Endothelial cell of umbilical vein (primary cell): Measurements from ENCODE around the gene NUAK1. TPM values are rescaled to one million over a fixed set of nuclear protein-coding genes. Genes with fewer than 3 reads are reported as not detected.

Experiments
- BruUV-seq: library from RNA; stranded (reverse); fragments of 400-500 nt; replicated peaks from 2 replicates; lab custom pipeline; 2021; lab: Mats Ljungman, UMichigan
- CTCF ChIA-PET: fragments of 300-600, 350-600 bp; sonication (Branson Sonifier 250); formaldehyde crosslinking; loops from one replicate; lab custom pipeline; 2021; ENCODE audit warnings: antibody characterized with exemption, inconsistent platforms; lab: Charles Lee
- POLR2A ChIA-PET: fragments of 300-600, 350-600 bp; sonication (Branson Sonifier 250); formaldehyde crosslinking; loops from one replicate; lab custom pipeline; 2021; ENCODE audit warnings: antibody characterized with exemption, inconsistent platforms; lab: Charles Lee
- DNase-seq: peaks from one replicate; pipeline ENCODE4 v3.0.0-alpha.2; 2011; ENCODE audit warnings: low read depth, low spot score
- FAIRE-seq: peaks from 2 replicates; lab custom pipeline; 2011; peaks lifted over from hg19 to GRCh38; lab: Jason Lieb, UNC
- H2AFZ ChIP-seq: 2 replicates; pipeline ENCODE4 v1.6.0; 2012; ENCODE audit warnings: low read depth, low read length, control low read depth, inconsistent platforms
- H3K27ac ChIP-seq: 2 replicates; pipeline ENCODE4 v1.5.1; 2011; ENCODE audit warnings: low read depth, mild to moderate bottlenecking, control low read depth, low read length, moderate library complexity; ENCODE audit not compliant: insufficient read depth
- H3K27me3 ChIP-seq, 2 experiments: 2 replicates each; pipeline versions ENCODE4 v1.6.0 to v1.6.1; 2011; ENCODE audit warnings: low read length in 2 of 2, mixed read lengths in 1 of 2; ENCODE audit not compliant: control insufficient read depth in 2 of 2, insufficient read depth in 2 of 2
- H3K36me3 ChIP-seq, 2 experiments: 2 replicates in 1 of 2; 3 replicates in 1 of 2; pipeline ENCODE4 v1.5.1; 2011; ENCODE audit warnings: low read length in 2 of 2, mild to moderate bottlenecking in 1 of 2, moderate library complexity in 1 of 2; ENCODE audit not compliant: control insufficient read depth in 2 of 2, insufficient read depth in 2 of 2; ENCODE audit errors: extremely low read depth in 1 of 2
- H3K4me1 ChIP-seq: 3 replicates; pipeline ENCODE4 v1.5.1; 2011; ENCODE audit warnings: mild to moderate bottlenecking, low read length; ENCODE audit not compliant: control insufficient read depth, insufficient read depth; ENCODE audit errors: extremely low read depth
- H3K4me2 ChIP-seq: 2 replicates; pipeline ENCODE4 v1.6.1; 2011; ENCODE audit warnings: low read length, control low read depth, mixed read lengths; ENCODE audit not compliant: insufficient read depth
- H3K4me3 ChIP-seq, 3 experiments: fragments of 200-600 bp in 1 of 3; sonication (generic), shearing (Covaris generic) in 1 of 3; replicated peaks in 1 of 3; 2 replicates each; pipeline ENCODE4 v1.5.1; 2011 to 2016; ENCODE audit warnings: control low read depth in 3 of 3, low read length in 3 of 3, mild to moderate bottlenecking in 2 of 3, inconsistent platforms in 1 of 3, low read depth in 1 of 3, moderate library complexity in 1 of 3; ENCODE audit not compliant: insufficient read depth in 1 of 3
- H3K79me2 ChIP-seq: 2 replicates; pipeline ENCODE4 v1.6.0; 2012; ENCODE audit warnings: low read length, inconsistent platforms; ENCODE audit not compliant: control insufficient read depth, insufficient read depth
- H3K9ac ChIP-seq: replicated peaks from 2 replicates; pipeline ENCODE3; 2011; ENCODE audit warnings: low read length, control low read depth; ENCODE audit not compliant: insufficient read depth; ENCODE audit errors: extremely low read depth
- H3K9me1 ChIP-seq: replicated peaks from 3 replicates; pipeline ENCODE4 v1.6.0; 2011; ENCODE audit warnings: mild to moderate bottlenecking, low read length; ENCODE audit not compliant: control insufficient read depth, insufficient read depth; ENCODE audit errors: extremely low read depth
- H3K9me3 ChIP-seq: replicated peaks from 2 replicates; pipeline ENCODE4 v1.5.1; 2012; ENCODE audit warnings: low read length, inconsistent platforms; ENCODE audit not compliant: control insufficient read depth, insufficient read depth
- H4K20me1 ChIP-seq: replicated peaks from 2 replicates; pipeline ENCODE3; 2011; ENCODE audit warnings: mild to moderate bottlenecking, low read length; ENCODE audit not compliant: control insufficient read depth, insufficient read depth; ENCODE audit errors: extremely low read depth
- EZH2 ChIP-seq: IDR thresholded peaks from 2 replicates; pipeline ENCODE4 v1.6.1; 2012; ENCODE audit warnings: borderline replicate concordance, low read depth, mild to moderate bottlenecking, moderate library complexity, low read length, inconsistent platforms; ENCODE audit not compliant: severe bottlenecking
- FOS ChIP-seq: IDR thresholded peaks from 2 replicates; pipeline ENCODE4 v1.6.1; 2011; ENCODE audit warnings: mild to moderate bottlenecking, low read length, moderate library complexity, borderline replicate concordance; ENCODE audit not compliant: insufficient read depth
- GATA2 ChIP-seq: IDR thresholded peaks from 2 replicates; pipeline ENCODE4 v1.7.0; 2011; ENCODE audit warnings: low read depth, mild to moderate bottlenecking, moderate library complexity, mixed read lengths, low read length; ENCODE audit not compliant: insufficient read length, insufficient read depth
- JUN ChIP-seq: IDR thresholded peaks from 2 replicates; pipeline ENCODE4 v1.6.1; 2011; ENCODE audit warnings: borderline replicate concordance, low read depth; ENCODE audit not compliant: insufficient read length, insufficient read depth
- MYC ChIP-seq: IDR thresholded peaks from one replicate; pipeline ENCODE4 v1.6.1; 2011; ENCODE audit warnings: mild to moderate bottlenecking, low read depth, low read length
- POLR2A ChIP-seq: IDR thresholded peaks from 2 replicates; pipeline ENCODE4 v1.6.1; 2012; ENCODE audit warnings: low read depth, mild to moderate bottlenecking, control low read depth, low read length
- POLR2AphosphoS5 ChIP-seq: IDR thresholded peaks from 2 replicates; pipeline ENCODE4 v1.6.1; 2012; ENCODE audit warnings: low read depth, mild to moderate bottlenecking, control low read depth, low read length, moderate library complexity; ENCODE audit not compliant: insufficient read depth
- dilution Hi-C: fragments of 300-500 bp; cut with MboI; formaldehyde crosslinking; loops from one replicate; pipeline ENCODE4 v1.15.0; 2019; ENCODE audit warnings: low sequenced_read_pairs; ENCODE audit not compliant: extremely low pct_ligation_motif_present
- intact Hi-C: fragments of 100-400 bp; cut with micrococcal nuclease; formaldehyde crosslinking; loops from one replicate; pipeline ENCODE4 v1.10.0; 2022
- polyA plus RNA-seq, 4 experiments: library from polyadenylated mRNA; depleted of rRNA in 3 of 4; stranded (reverse) in 3 of 4; unstranded in 1 of 4; fragments of >200 nt; gene quantifications; 2 replicates each; pipeline versions ENCODE4 v1.2.1 to v1.2.3, GENCODE V29; 2011 to 2012; ENCODE audit warnings: missing spikeins in 1 of 4
- total RNA-seq: library from RNA; stranded (reverse); gene quantifications from 2 replicates; pipeline ENCODE4 v1.2.3, GENCODE V29; 2021
- TF ChIP-seq, protein P1 (sequence below), 2 donors: IDR thresholded peaks; 1 replicate in 1 of 2; 2 replicates in 1 of 2; pipeline ENCODE4 v1.5.1; 2011; ENCODE audit warnings: low read length in 2 of 2, mild to moderate bottlenecking in 2 of 2, moderate library complexity in 2 of 2, control low read depth in 1 of 2, inconsistent platforms in 1 of 2, low read depth in 1 of 2; ENCODE audit not compliant: insufficient read depth in 1 of 2; ENCODE audit errors: extremely low read depth in 1 of 2
- TF ChIP-seq, protein P2 (sequence below): IDR thresholded peaks from 2 replicates; pipeline ENCODE4 v1.6.1; 2011; ENCODE audit not compliant: insufficient read depth, insufficient read length

The NUAK1 gene
- total and polyA plus RNA-seq, 2 donors (not counting 3 experiments of a cell fraction or from before 2014, with no cell fraction given), result 34.2 to 39.7 TPM

DNA sequence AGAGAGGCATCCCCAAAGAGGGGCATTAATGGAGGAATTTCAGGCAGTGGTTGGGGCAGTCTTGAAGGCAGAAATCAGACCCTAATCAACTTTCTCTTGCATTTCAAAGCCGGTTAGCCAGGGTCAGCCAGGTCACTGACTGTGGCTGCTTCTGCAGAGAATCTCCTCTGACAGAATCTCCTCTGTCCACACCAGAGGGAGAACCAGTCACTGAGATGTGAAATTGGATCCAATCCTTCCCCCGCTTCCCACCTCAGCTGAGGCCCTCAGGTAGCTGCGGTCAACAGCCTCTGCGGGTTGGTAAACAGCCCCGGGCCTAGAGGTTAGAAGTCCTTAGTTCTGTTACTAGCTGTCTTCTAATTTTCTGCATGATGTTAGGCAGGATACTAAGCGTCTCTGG lies 39.8 kb upstream of the NUAK1 start:
- no peaks in the 10 kb centered on the region for H3K36me3 ChIP-seq
- no TSS peak for BruUV-seq
- FAIRE-seq, result no peak
- ChIA-PET POLR2A (no interaction called here), CTCF (interaction anchor here (1.6 kb wide), 1 partner anchor 30 kb away, joined by 4 read pairs; no protein-coding TSS in a partner anchor)
- no peaks in the 10 kb centered on the region for H4K20me1 ChIP-seq
- no peaks in the 10 kb centered on the region for H3K9me3 ChIP-seq
- DNase-seq, result no peak
- H3K9ac ChIP-seq, result no peak overlapping the region
- no peaks in the 10 kb centered on the region for H3K79me2 ChIP-seq
- H3K9me1 ChIP-seq, result no peaks in the 10 kb centered on the region
- H3K4me2 ChIP-seq, result no peak overlapping the region
- dilution Hi-C loops (no loop called here), intact Hi-C loops (no loop called here)
- H3K4me3 ChIP-seq, result no peak overlapping the region
- no peak overlapping the region for H3K27ac ChIP-seq
- no peak overlapping the region for H2AFZ ChIP-seq
- TF ChIP-seq JUN, result no peak
- TF ChIP-seq, protein P1, sequence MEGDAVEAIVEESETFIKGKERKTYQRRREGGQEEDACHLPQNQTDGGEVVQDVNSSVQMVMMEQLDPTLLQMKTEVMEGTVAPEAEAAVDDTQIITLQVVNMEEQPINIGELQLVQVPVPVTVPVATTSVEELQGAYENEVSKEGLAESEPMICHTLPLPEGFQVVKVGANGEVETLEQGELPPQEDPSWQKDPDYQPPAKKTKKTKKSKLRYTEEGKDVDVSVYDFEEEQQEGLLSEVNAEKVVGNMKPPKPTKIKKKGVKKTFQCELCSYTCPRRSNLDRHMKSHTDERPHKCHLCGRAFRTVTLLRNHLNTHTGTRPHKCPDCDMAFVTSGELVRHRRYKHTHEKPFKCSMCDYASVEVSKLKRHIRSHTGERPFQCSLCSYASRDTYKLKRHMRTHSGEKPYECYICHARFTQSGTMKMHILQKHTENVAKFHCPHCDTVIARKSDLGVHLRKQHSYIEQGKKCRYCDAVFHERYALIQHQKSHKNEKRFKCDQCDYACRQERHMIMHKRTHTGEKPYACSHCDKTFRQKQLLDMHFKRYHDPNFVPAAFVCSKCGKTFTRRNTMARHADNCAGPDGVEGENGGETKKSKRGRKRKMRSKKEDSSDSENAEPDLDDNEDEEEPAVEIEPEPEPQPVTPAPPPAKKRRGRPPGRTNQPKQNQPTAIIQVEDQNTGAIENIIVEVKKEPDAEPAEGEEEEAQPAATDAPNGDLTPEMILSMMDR (IDR thresholded peaks at IDR 0.05; ENCODE audit: extremely low read depth in 1 of 2, insufficient read depth in 1 of 2, low read depth in 1 of 2, low read length in 2 of 2), result no peak
- TF ChIP-seq EZH2, result no peak
- TF ChIP-seq, protein P2, sequence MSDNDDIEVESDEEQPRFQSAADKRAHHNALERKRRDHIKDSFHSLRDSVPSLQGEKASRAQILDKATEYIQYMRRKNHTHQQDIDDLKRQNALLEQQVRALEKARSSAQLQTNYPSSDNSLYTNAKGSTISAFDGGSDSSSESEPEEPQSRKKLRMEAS, result no peak
- no peak for TF ChIP-seq POLR2A
- TF ChIP-seq MYC, result no peak
- no peak for TF ChIP-seq GATA2
- no peak for TF ChIP-seq FOS
- no peak for TF ChIP-seq POLR2AphosphoS5
- no peaks in the 10 kb centered on the region for H3K4me1 ChIP-seq
- H3K27me3 ChIP-seq, result peaks cover 2 to 3% of the 10 kb centered on the region in 2 experiments
